GM21515 (cell line): ENCODE measurements around the gene PPP6R2.

Experiments used
- ATAC-seq: cut with Tn5 transposase; IDR thresholded peaks from one replicate; pipeline ENCODE4 v1.9.1; 2021; ENCODE audit not compliant: unreplicated experiment

Gene PPP6R2

GRCh38 chr22:50342651-50343540 is at the start of gene PPP6R2:
Gene PPP6R2, plus strand, starts transcription at chr22:50343327. Its CDS starts 50,582 bp downstream, at chr22:50393909.
- peak; percentile 59 for ATAC-seq

GRCh38 chr22:50293441-50294318 is 49.4 kb upstream of the PPP6R2 start:
- ATAC-seq, result no peak

DNA sequence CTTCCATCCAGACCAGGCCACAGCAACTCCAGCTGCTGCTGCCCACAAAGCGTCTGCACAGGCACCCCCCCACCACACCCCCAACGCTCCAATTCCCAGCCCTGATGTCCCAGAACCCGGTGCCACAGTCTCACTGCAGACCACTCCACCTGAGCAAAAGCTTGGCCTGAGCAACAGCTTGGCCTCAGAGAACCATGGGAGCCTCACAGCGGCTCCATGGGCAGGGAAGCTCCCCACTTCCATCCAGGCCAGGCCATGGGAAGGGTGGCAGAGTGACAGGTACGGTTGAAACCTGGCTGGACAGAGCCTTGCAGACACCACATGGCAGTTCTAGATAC is 48.8 kb upstream of the PPP6R2 start:
- no peak for ATAC-seq

- ATAC-seq, result no peak
These were observed 46.3 kb upstream of the PPP6R2 start for GRCh38 chr22:50296658-50297490.

DNA sequence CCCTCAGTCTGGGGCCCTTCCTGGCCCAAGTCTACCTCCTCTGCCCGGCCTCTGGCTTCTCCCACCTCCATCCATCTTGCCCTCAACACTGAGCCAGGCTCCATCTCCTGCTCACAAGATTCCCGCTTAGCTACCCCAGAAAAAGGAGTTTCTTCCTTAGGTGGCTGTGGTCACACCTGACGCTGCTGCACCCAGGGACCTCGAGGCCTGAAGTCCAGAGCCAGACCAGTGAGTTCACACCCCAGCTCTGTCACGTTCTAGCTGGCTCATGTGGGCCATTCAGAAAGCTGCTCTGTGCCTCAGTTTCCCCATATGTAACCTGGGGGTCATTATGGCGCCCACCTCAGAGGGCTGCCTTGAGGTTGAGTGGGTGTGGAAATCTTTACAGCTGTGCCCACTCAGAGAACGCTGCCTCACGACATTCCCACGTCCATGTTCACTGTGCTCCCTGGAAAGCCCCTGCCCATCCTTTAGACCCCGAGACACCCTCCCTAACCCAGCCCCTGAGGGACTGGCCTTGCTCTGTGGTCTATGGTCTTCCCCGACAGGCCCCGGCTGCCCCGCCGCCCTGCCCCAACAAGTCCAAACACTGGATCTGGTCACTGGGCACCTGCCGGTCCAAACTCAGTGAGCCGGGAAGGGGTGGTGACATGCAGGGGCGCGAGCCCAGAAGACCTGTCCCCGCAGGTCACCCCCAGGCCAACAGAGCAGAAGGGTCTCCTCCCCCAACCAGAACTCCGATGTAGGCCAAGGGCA is 45.4 kb upstream of the PPP6R2 start:
- ATAC-seq, result no peak

GRCh38 chr22:50298266-50298637 is 44.9 kb upstream of the PPP6R2 start:
- no peak for ATAC-seq

DNA sequence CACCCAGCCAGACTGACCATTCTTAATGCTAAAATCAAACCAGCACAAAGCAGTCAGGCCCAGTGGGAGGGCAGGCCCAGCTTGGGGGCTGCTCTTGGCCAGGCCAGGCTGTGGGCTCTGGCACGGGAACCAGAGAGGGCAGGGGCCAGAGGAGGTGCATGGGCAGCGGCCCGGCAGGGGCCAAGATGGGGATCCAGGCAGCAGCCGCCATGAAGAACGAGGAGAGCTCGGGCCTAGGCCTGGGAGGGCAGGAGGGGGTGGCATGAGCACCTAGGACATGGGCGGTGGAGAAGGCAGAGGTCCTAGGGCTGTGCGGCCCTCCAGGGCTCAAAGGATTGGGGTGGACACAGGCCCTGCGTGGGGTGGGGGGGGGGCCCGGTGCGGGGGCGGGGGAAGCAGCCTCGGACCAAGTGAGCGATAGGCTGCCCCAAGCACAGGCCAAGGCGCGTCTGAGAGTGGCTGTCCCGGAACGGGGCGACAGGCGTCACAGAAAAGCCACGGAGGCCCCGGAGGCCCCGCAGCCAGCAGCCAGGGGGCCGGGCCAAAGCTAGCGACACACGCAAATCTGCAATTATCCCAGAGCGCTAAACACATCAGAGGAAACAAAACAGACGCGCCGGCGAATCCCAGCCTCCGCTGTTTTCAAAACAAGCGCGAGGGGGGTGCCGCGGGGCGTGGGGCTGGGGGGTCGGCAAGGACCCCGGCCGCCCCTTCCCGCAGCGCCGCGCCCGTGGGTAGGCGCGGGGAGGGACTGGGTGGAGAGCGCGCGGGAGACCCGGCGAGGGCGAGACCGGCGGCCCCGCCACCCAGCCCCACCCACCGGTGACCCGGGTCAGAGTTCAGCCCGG is 44.0 kb upstream of the PPP6R2 start:
- no peak for ATAC-seq

- no peak for ATAC-seq
These were observed 43.1 kb upstream of the PPP6R2 start for GRCh38 chr22:50299785-50300619.

DNA sequence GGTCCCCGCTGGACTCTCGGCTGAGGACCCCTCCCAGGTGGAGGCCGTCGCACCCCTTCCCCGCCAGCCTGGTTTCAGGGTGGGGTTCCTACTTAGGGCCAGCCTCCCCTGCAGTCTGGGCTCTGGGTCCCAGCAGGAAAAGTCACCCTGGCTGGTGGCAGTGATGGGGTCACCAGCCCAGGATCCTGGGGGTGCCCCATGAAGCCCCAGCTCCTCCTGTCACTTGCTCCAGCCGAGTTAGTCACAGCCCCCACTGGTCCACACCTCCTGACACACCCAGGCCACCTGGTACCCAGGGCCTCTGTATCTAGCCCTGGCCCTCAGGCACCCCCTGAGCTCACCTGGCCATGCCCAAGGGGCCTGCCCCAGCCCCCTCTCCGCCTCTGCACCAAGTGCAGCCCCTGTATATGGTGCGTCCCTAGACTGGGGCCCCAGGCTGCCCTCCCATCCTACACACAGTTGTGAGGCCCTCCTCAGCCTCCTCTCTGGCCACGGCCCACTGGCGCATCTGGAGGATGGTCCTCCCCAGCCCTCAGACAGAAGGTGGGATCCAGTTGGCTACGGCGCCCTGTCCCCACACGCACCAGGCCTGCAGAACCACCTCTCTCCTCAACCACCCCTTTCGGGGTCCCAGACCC is 42.4 kb upstream of the PPP6R2 start:
- ATAC-seq, result no peak

DNA sequence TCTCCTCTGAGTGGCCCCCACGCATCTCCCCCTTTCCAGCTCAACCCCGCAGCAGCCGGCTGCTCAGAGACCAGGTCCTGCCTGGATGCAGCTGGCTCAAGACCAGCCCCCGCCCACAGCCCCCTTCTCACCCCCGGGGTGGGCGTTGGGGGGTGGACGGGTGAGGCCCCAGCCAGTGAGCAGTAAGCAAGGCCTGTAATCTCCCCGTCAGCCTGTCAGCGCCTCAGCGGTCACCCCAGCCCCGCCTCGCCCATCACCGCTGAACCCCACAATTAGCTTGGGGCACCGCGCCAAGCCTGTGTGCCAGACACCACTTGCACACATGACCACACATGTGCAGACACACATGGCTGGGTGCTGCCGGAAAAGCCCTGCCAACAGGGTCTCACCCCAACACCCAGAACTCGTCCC is 41.5 kb upstream of the PPP6R2 start:
- no peak for ATAC-seq

DNA sequence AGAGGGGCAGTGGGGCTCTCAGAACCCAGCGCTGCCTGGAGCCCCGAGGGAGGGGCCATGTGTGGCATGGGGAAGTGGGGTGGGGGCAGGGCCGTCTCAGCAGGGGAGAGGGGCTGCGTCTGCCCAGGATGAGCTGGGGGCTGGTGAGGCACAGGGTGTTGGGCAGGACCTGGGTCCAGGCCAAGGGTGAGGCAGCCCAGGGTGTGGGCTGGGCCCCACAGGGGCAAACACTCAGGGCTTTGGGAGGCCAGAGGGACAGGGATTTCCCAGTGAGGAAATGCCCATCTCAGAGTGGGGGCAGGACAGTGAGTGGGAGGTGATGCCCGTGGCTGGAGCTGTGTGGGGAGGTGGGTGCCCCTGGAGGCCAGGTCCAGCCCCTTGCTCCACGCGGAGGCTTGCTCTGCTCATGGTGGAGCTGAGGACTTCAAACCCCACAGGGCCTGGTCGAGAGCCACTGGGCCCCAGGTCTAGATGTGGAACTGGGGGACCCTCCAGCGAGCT is 41.0 kb upstream of the PPP6R2 start:
- ATAC-seq, result no peak

DNA sequence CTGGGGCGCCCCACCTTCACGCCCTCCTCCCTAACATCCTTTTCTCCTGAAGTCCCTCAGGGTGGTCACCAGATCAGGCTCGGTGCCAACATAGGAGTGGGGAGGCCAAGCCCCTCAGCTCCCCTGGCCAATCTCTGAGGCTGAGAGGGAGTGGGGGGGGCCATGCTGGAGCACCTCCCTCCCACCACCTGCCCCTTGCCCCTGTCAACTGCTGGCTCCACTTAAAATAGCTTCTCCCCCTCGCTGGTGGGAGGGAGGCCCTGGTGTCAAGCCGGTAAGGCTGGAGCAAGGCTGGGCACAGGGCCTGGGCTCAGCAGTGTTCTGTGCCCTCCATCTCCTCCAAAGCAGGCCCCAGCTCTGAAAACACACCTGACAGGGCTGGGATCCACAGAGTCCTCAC is 40.6 kb upstream of the PPP6R2 start:
- ATAC-seq, result no peak

- ATAC-seq, result no peak
These were observed 39.6 kb upstream of the PPP6R2 start for GRCh38 chr22:50303515-50303847.

DNA sequence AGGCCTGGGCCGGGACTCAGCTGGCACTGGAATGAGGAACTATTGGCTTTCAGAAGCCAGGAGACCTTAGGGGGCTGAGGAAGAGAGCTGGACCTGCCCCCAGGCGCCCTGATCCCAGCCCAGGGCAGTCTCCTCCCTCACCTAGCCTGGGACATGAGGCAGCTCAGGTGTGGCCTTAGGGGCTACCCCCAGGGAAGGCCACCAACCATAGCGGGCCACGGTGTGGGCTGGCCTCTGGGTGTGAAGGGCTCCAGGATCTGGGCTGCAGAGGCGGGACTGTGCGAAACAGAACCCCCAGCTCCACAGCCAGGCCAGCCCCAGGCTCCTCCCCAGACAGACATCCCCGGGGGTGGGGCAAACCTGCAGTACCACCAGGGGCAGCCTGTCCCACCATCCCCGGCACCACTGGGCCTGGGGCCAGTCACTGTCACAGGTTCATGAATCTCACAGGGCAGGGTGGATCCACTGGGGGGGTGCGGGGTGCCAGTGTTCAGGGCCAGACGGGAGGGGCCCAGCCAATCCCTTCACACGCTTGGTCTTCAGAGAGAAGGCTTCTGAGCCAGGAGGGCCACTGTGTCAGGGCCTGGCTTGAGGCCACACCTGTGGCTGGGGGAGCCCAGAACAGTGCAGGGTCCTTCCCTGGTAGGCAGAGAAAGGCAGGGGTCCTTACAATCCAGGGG is 39.1 kb upstream of the PPP6R2 start:
- ATAC-seq, result no peak

DNA sequence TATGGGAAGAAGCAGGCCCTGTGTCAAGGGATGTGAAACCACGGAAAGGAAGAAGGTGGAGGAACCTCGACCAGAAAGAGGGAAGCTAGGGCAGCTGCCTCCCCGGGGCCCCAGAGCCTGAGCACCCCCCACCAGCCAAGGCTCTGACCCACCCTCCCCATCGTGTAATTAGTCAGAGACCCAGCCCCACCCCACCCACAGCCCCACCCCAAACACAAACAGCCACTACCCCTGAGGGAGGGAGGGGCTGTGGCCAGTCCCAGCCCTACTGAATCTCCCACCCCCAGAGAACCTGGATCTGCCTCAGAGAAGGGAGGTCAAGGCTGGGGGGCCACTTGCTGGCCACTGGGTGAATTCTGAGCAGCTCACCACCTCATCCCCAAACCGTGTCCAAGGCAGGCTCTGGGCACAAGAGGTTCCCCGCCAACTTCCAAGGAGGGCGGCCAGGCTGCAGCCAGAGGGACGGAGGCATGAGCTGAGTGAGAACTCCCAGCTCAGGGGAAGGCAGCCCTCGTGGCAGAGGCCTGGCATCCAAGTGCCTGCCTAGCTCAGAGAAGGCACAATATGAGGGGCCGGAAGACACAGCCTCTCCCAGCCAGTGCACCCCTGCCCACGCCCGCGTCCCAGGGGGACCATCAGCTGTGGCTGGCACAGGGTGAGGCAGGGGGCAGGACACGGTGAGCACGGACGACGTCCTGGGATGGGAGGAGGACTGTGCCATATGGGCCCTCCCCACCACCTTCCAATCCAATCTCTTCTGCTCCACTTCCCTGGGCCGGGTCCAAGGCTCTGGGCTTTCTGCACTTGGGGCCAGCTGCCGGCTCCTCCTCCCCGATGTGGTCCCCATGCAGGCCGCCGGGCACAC is 38.4 kb upstream of the PPP6R2 start:
- no peak for ATAC-seq

GRCh38 chr22:50305393-50305922 is 37.7 kb upstream of the PPP6R2 start:
- no peak for ATAC-seq
